Activated CD8-positive, alpha-beta T cell treated with anti-CD3 and anti-CD28 coated beads, Interleukin-2, amount 10 ng/mL, durations not matched to agents 7 days and 5 days (primary cell): ENCODE data around the gene TPP2. TPM values are rescaled to one million over a fixed set of nuclear protein-coding genes. Genes with fewer than 3 reads are reported as not detected.
A peak's percentile ranks its signal among the peaks of the same experiment; 100 is the strongest.

Experiments
- ATAC-seq: fragments of 150-1000 bp; cut with Tn5 transposase; one replicate; pipeline ENCODE4 v1.10.0; 2021; ENCODE audit warnings: moderate library complexity
- CTCF ChIA-PET: fragments of 350-600 bp; sonication (Branson Sonifier 250); formaldehyde crosslinking; loops from one replicate; lab custom pipeline; 2021; ENCODE audit warnings: antibody characterized with exemption; lab: Charles Lee
- POLR2A ChIA-PET: fragments of 350-600 bp; sonication (Branson Sonifier 250); formaldehyde crosslinking; loops from one replicate; lab custom pipeline; 2021; ENCODE audit warnings: antibody characterized with exemption; lab: Charles Lee
- DNase-seq: peaks from one replicate; pipeline ENCODE4 v3.0.0-alpha.2; 2020
- H3K27ac Mint-ChIP-seq: one replicate; pipeline ENCODE4 v1.8.0; 2021; ENCODE audit warnings: mild to moderate bottlenecking, mixed read lengths
- H3K27me3 Mint-ChIP-seq: one replicate; pipeline ENCODE4 v1.8.0; 2021; ENCODE audit warnings: low read depth, mixed read lengths
- H3K36me3 Mint-ChIP-seq: one replicate; pipeline ENCODE4 v1.8.0; 2021; ENCODE audit warnings: low read depth, mixed read lengths
- H3K4me1 Mint-ChIP-seq: one replicate; pipeline ENCODE4 v1.8.0; 2021; ENCODE audit warnings: low read depth, mixed read lengths
- H3K4me3 Mint-ChIP-seq: one replicate; pipeline ENCODE4 v1.8.0; 2021; ENCODE audit warnings: mild to moderate bottlenecking, mixed read lengths
- H3K9me3 Mint-ChIP-seq: one replicate; pipeline ENCODE4 v1.8.0; 2022; ENCODE audit warnings: mixed read lengths; ENCODE audit not compliant: insufficient read depth
- total RNA-seq, 2 experiments: library from RNA; stranded (reverse); gene quantifications; one replicate each; pipeline ENCODE4 v1.2.3, GENCODE V29; 2021

The TPP2 gene
- total RNA-seq, 2 experiments from 2014 or later = 77.8 to 85.4 TPM

DNA sequence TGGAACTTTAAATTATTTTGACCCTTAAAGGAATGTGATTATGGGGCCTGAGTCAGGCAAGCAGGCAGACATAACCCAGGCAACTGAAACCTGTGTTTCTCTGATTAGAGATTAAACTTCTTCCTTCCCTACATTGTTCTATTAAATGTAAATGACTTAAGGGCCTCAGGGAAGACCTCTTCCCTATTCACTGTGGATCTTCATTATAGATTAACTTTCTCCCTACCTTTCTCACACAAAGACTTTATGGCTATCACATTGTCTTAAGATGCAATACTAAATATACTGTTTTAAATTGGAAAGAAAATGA lies 106.9 kb downstream of the TPP2 start:
- Mint-ChIP-seq H3K9me3 (no peaks in the 10 kb centered on the region), H3K4me1 (no peaks in the 10 kb centered on the region), H3K27ac (no peak overlapping the region), H3K36me3 (no peaks in the 10 kb centered on the region), H3K27me3 (peaks cover 24% of the 10 kb centered on the region), H3K4me3 (no peak overlapping the region)
- POLR2A ChIA-PET = no interaction called here
- DNase-seq (no peak), ATAC-seq (no peak)
- CTCF ChIA-PET = no interaction called here

GRCh38 chr13:102704238-102705058 lies 107.7 kb downstream of the TPP2 start:
- no peaks in the 10 kb centered on the region for H3K4me1 Mint-ChIP-seq
- ATAC-seq (no peak), DNase-seq (no peak)
- peaks cover 27% of the 10 kb centered on the region for H3K27me3 Mint-ChIP-seq
- H3K9me3 Mint-ChIP-seq = no peaks in the 10 kb centered on the region
- H3K4me3 Mint-ChIP-seq = no peak overlapping the region
- POLR2A ChIA-PET = no interaction called here
- CTCF ChIA-PET = no interaction called here
- H3K27ac Mint-ChIP-seq = no peak overlapping the region
- no peaks in the 10 kb centered on the region for H3K36me3 Mint-ChIP-seq

DNA sequence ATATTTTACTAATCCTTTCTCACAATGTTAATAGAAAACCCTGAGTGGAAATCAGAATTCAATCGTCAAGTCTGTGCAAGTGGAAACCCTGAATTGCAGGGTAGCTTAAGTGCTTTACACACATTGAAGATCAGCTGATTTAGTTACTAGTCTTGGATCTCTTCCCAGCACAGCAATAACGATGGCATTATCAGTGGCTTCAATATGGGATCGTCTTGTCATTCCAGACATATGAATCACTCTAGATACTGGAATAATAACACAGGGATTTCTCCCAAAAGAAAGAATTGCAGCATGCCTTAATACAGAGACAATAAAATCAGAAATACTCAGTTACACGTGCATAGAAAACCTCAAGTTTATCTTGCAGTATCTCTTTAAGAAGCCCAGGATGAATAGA lies 110.7 kb downstream of the TPP2 start:
- DNase-seq = no peak
- H3K9me3 Mint-ChIP-seq = no peaks in the 10 kb centered on the region
- no peak for ATAC-seq
- H3K27me3 Mint-ChIP-seq = peaks cover 24% of the 10 kb centered on the region
- ChIA-PET POLR2A (no interaction called here), CTCF (interaction anchor here (2.0 kb wide), 1 partner anchor 18 kb away, joined by 5 read pairs; no protein-coding TSS in a partner anchor)
- no peaks in the 10 kb centered on the region for H3K4me1 Mint-ChIP-seq
- H3K4me3 Mint-ChIP-seq = no peak overlapping the region
- no peak overlapping the region for H3K27ac Mint-ChIP-seq
- no peaks in the 10 kb centered on the region for H3K36me3 Mint-ChIP-seq

GRCh38 chr13:102708211-102708610 lies 111.4 kb downstream of the TPP2 start:
- H3K27me3 Mint-ChIP-seq = peaks cover 24% of the 10 kb centered on the region
- H3K9me3 Mint-ChIP-seq = no peaks in the 10 kb centered on the region
- ChIA-PET CTCF (interaction anchor here (2.0 kb wide), 1 partner anchor 17 kb away, joined by 5 read pairs; no protein-coding TSS in a partner anchor), POLR2A (no interaction called here)
- no peak for ATAC-seq
- H3K4me1 Mint-ChIP-seq = no peaks in the 10 kb centered on the region
- H3K27ac Mint-ChIP-seq = no peak overlapping the region
- H3K36me3 Mint-ChIP-seq = no peaks in the 10 kb centered on the region
- DNase-seq = no peak
- H3K4me3 Mint-ChIP-seq = no peak overlapping the region

GRCh38 chr13:102708991-102709390 lies 112.2 kb downstream of the TPP2 start:
- Mint-ChIP-seq H3K27me3 (peaks cover 24% of the 10 kb centered on the region), H3K9me3 (no peaks in the 10 kb centered on the region), H3K4me1 (no peaks in the 10 kb centered on the region), H3K36me3 (no peaks in the 10 kb centered on the region), H3K4me3 (no peak overlapping the region), H3K27ac (no peak overlapping the region)
- CTCF ChIA-PET = interaction anchor here (2.0 kb wide), 1 partner anchor 17 kb away, joined by 5 read pairs; no protein-coding TSS in a partner anchor
- POLR2A ChIA-PET = no interaction called here
- DNase-seq (no peak), ATAC-seq (no peak)

GRCh38 chr13:102709536-102709935 lies 112.8 kb downstream of the TPP2 start:
- H3K4me1 Mint-ChIP-seq = no peaks in the 10 kb centered on the region
- DNase-seq (no peak), ATAC-seq (no peak)
- ChIA-PET POLR2A (no interaction called here), CTCF (interaction anchor here (2.0 kb wide), 1 partner anchor 16 kb away, joined by 5 read pairs; no protein-coding TSS in a partner anchor)
- no peaks in the 10 kb centered on the region for H3K36me3 Mint-ChIP-seq
- no peak overlapping the region for H3K4me3 Mint-ChIP-seq
- no peak overlapping the region for H3K27ac Mint-ChIP-seq
- H3K9me3 Mint-ChIP-seq = no peaks in the 10 kb centered on the region
- peaks cover 24% of the 10 kb centered on the region for H3K27me3 Mint-ChIP-seq

GRCh38 chr13:102710261-102710679 lies 113.5 kb downstream of the TPP2 start:
- Mint-ChIP-seq H3K4me3 (no peak overlapping the region), H3K4me1 (no peaks in the 10 kb centered on the region), H3K9me3 (no peaks in the 10 kb centered on the region), H3K27me3 (peaks cover 21% of the 10 kb centered on the region), H3K27ac (no peak overlapping the region), H3K36me3 (no peaks in the 10 kb centered on the region)
- ATAC-seq (no peak), DNase-seq (no peak)
- ChIA-PET POLR2A (no interaction called here), CTCF (interaction anchor here (1.0 kb wide), 1 partner anchor 15 kb away, joined by 3 read pairs; no protein-coding TSS in a partner anchor)

- POLR2A ChIA-PET = no interaction called here
- no peak for ATAC-seq
- H3K4me3 Mint-ChIP-seq = no peak overlapping the region
- DNase-seq = no peak
- H3K4me1 Mint-ChIP-seq = no peaks in the 10 kb centered on the region
- no peak overlapping the region for H3K27ac Mint-ChIP-seq
- H3K27me3 Mint-ChIP-seq = peaks cover 2% of the 10 kb centered on the region
- H3K36me3 Mint-ChIP-seq = no peaks in the 10 kb centered on the region
- CTCF ChIA-PET = no interaction called here
- H3K9me3 Mint-ChIP-seq = no peaks in the 10 kb centered on the region
Observed at GRCh38 chr13:102715447-102715846, 118.7 kb downstream of the TPP2 start.

DNA sequence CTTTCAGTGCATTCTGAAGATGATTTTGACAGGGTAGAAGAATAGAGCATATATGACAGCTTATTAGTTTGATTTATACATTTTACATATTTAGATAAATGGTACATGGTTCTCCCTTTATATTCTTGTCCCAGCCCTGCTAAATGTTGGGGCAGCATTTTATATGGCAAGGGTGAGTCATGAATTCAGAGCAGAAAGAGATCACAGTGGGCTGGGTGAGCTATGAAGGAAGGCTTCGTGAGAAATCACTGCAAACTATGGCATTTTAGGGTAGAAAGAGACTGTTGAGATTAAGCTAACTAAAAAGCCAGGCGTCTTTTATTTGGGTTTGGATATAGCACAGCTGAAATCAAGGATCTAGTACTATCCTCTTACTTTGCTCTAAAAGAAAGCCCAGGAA lies 122.0 kb downstream of the TPP2 start:
- Mint-ChIP-seq H3K27me3 (peaks cover 15% of the 10 kb centered on the region), H3K36me3 (no peaks in the 10 kb centered on the region), H3K4me3 (no peak overlapping the region), H3K4me1 (peaks cover 3% of the 10 kb centered on the region), H3K9me3 (no peaks in the 10 kb centered on the region), H3K27ac (no peak overlapping the region)
- ATAC-seq (no peak), DNase-seq (no peak)
- ChIA-PET CTCF (interaction anchor here (1.3 kb wide), 1 partner anchor 138 kb away, joined by 5 read pairs; no protein-coding TSS in a partner anchor), POLR2A (no interaction called here)

GRCh38 chr13:102721800-102722231 lies 125.0 kb downstream of the TPP2 start:
- CTCF ChIA-PET = interaction anchor here (1.1 kb wide), 1 partner anchor 149 kb away, joined by 3 read pairs; no protein-coding TSS in a partner anchor
- no peak for ATAC-seq

DNA sequence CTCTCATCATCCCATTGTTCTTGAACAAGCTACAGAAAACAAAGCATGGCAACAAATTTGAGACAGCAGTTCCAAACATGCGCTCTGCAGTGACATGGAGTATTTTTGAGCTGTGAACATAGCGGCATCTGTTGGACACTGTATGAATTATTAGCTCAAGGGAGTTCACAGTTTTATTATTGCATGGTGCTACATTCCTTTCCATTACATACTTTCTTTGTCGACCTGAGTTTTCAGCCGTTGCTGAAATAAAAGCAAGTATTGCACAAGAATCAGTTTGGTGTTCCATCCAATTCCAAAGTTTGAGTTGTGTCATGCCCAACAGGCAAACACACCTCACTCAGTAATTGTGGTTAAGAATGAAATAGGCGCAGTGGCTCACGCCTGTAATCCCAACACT lies 128.1 kb downstream of the TPP2 start:
- no peaks in the 10 kb centered on the region for H3K9me3 Mint-ChIP-seq
- no peaks in the 10 kb centered on the region for H3K36me3 Mint-ChIP-seq
- CTCF ChIA-PET = interaction anchor here (0.6 to 2.1 kb wide), 10 partner anchors 16 to 169 kb away, joined by 3 to 25 read pairs (median 4); partner anchors contain the start of gene ERCC5
- no peak overlapping the region for H3K27ac Mint-ChIP-seq
- peak; percentile 50 for ATAC-seq
- peaks cover 6% of the 10 kb centered on the region for H3K4me1 Mint-ChIP-seq
- peaks cover 32% of the 10 kb centered on the region for H3K27me3 Mint-ChIP-seq
- DNase-seq = peak; percentile 27
- POLR2A ChIA-PET = no interaction called here
- H3K4me3 Mint-ChIP-seq = no peak overlapping the region

More at GRCh38 chr13:102721800-102722231, 125.0 kb downstream of the TPP2 start:
- no peak overlapping the region for H3K4me3 Mint-ChIP-seq
- POLR2A ChIA-PET = no interaction called here
- H3K4me1 Mint-ChIP-seq = peaks cover 3% of the 10 kb centered on the region
- no peaks in the 10 kb centered on the region for H3K9me3 Mint-ChIP-seq
- no peak overlapping the region for H3K27ac Mint-ChIP-seq
- H3K36me3 Mint-ChIP-seq = no peaks in the 10 kb centered on the region
- peaks cover 21% of the 10 kb centered on the region for H3K27me3 Mint-ChIP-seq
- DNase-seq = no peak

DNA sequence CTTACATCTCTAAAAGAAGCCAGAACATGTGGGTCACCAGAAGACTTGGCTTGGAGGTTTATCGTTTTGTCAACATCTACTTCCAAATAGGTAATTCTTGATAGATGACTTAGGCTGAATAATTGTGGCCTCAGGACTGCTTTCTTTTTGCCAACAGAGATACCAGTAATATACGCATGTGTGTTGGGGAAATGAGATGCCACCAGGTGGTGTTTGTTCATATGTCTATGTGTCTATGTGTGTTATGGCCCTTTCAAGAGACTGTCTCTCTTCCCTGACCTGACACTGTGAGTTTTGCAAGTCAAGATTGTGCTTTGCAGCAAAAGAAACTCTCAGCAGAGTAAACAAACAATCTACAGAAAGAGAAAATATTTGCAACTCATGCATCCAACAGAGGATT lies 129.6 kb downstream of the TPP2 start:
- POLR2A ChIA-PET = no interaction called here
- Mint-ChIP-seq H3K4me3 (no peak overlapping the region), H3K9me3 (no peaks in the 10 kb centered on the region), H3K4me1 (peaks cover 6% of the 10 kb centered on the region), H3K36me3 (no peaks in the 10 kb centered on the region), H3K27ac (no peak overlapping the region), H3K27me3 (peaks cover 41% of the 10 kb centered on the region)
- ATAC-seq (peak; percentile 81), DNase-seq (peak; percentile 47)
- CTCF ChIA-PET = interaction anchor here (0.6 to 2.0 kb wide), 2 partner anchors 18 to 140 kb away, joined by 3 to 5 read pairs; no protein-coding TSS in a partner anchor
